GM18861 (cell line): ENCODE measurements around the gene TEX12.

Experiments used
- ATAC-seq: cut with Tn5 transposase; IDR thresholded peaks from one replicate; pipeline ENCODE4 v1.9.1; 2021; ENCODE audit not compliant: unreplicated experiment

Gene TEX12

DNA sequence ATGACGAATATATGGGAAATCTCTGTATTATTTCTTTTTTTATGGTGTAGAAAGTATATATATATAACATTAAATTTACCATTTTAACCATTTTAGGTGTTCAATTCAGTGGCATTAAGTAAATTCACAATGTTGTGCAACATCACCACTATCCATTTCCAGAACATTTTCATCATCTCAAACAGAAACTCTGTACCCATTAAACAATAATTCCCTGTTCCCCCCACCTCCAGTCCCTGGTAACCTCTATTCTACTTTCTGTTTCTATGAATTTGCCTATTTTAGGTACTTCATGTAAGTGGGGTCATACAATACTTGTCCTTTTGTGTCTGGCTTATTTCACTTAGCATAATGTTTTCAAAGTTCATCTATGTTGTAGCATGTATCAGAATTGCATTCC is 43.7 kb downstream of the TEX12 start:
- ATAC-seq = no peak

- no peak for ATAC-seq
Measured at GRCh38 chr11:112211536-112211935, 44.4 kb downstream of the TEX12 start.

GRCh38 chr11:112212290-112212689 is 45.1 kb downstream of the TEX12 start:
- ATAC-seq = no peak

- ATAC-seq = no peak
Measured at GRCh38 chr11:112212710-112213109, 45.5 kb downstream of the TEX12 start.

- no peak for ATAC-seq
Measured at GRCh38 chr11:112213753-112214152, 46.6 kb downstream of the TEX12 start.

DNA sequence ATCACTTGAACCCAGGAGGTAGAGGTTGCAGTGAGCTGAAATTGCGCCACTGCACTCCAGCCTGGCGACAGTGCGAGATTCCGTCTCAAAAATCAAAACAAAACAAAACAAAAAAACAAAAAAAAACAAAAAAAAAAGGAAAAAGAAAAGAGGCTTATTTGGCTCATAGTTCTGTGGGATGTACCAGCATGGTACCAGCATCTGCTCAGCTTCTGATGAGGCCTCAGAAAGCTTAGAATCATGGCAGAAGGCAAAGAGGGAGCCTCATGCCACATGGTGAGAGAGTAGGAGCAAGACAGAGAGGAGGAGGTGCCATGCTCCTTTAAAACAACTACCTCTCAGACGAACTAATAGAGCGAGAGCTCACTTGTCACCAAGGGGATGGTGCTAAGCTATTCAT is 48.4 kb downstream of the TEX12 start:
- ATAC-seq = no peak

DNA sequence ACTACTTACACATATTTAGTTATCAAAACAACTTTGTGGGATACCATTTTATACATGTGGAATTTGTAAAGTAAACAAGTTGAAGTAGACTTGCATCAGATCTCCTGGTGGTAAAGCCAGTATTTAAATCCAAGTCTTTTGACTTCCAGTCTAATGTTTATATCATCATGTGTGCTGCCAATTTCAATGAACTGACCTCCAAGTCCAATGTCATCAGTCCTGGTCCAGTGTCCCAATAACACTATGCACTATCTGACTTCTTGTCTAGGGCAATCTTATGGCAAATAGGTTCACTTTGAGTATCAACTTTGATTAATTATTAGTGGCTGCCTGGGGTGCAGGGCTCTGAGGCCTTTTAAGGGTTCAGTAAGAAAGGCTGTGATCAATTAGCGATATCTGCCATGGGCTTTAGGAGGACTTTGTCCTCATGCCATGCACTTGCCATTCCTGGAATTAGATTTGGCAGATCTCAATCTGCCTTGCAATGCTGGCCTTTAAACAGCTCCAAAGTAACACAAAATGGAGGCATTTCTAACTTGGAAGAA is 49.5 kb downstream of the TEX12 start:
- ATAC-seq = no peak

- ATAC-seq = peak; percentile 99
Measured at GRCh38 chr11:112219476-112220232, 52.5 kb downstream of the TEX12 start.

DNA sequence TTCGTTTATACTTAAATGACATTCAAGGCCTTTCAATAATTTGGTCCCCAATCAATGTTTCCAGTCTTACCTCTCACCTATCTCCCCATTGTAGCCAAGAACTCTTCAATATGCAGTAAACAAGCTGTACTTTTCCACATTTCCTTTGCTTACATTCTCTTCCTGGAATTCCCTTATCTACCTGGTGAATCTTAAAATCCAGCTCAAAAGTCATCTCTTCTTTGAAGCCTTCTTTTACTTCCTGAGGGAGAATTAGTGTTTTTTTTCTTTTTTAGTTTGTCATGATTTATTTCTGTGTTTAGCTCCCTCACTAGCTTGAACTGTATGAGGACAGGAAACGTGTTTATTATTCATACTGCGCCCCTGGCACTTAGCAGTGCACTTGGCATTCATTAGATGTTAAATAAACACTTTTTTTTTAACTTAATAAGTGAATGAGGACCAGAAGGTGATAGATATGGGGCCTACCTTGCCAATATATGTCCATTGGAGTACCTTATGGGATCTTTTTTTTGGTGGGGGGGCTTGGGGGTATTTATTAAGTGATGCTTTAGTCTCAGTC is 54.2 kb downstream of the TEX12 start:
- no peak for ATAC-seq
